Measurements from ENCODE around the gene TMEM248. TPM values are rescaled to one million over a fixed set of nuclear protein-coding genes. Genes with fewer than 3 reads are reported as not detected.
"Not testable (repeated sequence)": the region's sequence is repeated elsewhere in the genome, so short reads cannot be mapped to it uniquely, and the experiment has no call there.

Gene TMEM248
- total and polyA plus RNA-seq, 2 of the 13 experiments (the other 11 are each of a cell fraction or from before 2014, with no cell fraction given), result 54.3 to 109 TPM

DNA sequence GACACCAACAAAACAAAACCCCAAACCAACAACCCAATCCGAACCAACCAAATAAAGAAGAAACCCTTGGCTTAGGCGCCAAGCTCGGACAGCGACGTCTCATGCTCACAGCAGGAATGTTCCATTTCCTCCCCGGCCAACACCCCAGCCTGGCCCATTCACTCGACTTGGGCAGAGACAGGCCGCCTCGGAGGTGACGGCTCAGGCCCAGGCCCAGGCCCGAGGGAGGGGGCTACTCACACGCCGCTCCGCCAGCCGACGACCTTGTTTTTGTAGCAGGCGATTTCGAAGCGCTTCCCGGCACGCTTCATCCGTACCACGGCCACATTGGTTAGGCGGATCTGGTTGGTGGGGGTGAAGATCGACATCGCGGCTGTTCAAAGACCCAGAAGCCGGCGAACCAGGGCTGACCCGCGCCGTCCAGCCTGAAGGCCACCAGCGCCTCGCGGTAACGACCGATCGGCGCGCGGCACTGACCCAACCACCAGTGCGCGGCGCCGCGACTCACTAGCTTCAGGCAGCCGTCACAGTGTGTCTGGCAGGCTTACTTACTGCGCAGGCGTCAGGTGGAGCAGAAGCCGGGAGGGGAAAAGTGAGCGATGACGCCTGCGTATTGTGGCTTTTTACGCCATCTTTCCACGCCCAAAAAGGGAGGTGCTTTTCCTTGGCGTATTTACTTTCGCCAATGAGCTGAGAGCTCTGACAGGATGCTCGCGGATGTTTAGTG is 74.2 kb downstream of the TMEM248 start, which contains the start of gene SBDS (continued):
- TF ChIP-seq, protein P1, sequence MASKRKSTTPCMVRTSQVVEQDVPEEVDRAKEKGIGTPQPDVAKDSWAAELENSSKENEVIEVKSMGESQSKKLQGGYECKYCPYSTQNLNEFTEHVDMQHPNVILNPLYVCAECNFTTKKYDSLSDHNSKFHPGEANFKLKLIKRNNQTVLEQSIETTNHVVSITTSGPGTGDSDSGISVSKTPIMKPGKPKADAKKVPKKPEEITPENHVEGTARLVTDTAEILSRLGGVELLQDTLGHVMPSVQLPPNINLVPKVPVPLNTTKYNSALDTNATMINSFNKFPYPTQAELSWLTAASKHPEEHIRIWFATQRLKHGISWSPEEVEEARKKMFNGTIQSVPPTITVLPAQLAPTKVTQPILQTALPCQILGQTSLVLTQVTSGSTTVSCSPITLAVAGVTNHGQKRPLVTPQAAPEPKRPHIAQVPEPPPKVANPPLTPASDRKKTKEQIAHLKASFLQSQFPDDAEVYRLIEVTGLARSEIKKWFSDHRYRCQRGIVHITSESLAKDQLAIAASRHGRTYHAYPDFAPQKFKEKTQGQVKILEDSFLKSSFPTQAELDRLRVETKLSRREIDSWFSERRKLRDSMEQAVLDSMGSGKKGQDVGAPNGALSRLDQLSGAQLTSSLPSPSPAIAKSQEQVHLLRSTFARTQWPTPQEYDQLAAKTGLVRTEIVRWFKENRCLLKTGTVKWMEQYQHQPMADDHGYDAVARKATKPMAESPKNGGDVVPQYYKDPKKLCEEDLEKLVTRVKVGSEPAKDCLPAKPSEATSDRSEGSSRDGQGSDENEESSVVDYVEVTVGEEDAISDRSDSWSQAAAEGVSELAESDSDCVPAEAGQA (IDR thresholded peaks at IDR 0.05; ENCODE audit: low read depth), result peak; percentile 78
- TF ChIP-seq, protein P1 (CRISPR knock-in tag; IDR thresholded peaks at IDR 0.05; ENCODE audit: borderline replicate concordance), result not testable (repeated sequence)
- TF ChIP-seq SP5 (CRISPR knock-in tag; IDR thresholded peaks at IDR 0.05; ENCODE audit: borderline replicate concordance, low read depth), result peak; percentile 47; the same call in 1 of the 2 replicates
- TF ChIP-seq ZBTB21 (CRISPR knock-in tag; IDR thresholded peaks at IDR 0.05), result 0 out of 2 replicates have a peak, but pooled peaks have one; percentile 64
- TF ChIP-seq GMEB2 (CRISPR knock-in tag; IDR thresholded peaks at IDR 0.05; ENCODE audit: low read depth), result 0 out of 2 replicates have a peak, but pooled peaks have one; percentile 53
- TF ChIP-seq, protein P2, sequence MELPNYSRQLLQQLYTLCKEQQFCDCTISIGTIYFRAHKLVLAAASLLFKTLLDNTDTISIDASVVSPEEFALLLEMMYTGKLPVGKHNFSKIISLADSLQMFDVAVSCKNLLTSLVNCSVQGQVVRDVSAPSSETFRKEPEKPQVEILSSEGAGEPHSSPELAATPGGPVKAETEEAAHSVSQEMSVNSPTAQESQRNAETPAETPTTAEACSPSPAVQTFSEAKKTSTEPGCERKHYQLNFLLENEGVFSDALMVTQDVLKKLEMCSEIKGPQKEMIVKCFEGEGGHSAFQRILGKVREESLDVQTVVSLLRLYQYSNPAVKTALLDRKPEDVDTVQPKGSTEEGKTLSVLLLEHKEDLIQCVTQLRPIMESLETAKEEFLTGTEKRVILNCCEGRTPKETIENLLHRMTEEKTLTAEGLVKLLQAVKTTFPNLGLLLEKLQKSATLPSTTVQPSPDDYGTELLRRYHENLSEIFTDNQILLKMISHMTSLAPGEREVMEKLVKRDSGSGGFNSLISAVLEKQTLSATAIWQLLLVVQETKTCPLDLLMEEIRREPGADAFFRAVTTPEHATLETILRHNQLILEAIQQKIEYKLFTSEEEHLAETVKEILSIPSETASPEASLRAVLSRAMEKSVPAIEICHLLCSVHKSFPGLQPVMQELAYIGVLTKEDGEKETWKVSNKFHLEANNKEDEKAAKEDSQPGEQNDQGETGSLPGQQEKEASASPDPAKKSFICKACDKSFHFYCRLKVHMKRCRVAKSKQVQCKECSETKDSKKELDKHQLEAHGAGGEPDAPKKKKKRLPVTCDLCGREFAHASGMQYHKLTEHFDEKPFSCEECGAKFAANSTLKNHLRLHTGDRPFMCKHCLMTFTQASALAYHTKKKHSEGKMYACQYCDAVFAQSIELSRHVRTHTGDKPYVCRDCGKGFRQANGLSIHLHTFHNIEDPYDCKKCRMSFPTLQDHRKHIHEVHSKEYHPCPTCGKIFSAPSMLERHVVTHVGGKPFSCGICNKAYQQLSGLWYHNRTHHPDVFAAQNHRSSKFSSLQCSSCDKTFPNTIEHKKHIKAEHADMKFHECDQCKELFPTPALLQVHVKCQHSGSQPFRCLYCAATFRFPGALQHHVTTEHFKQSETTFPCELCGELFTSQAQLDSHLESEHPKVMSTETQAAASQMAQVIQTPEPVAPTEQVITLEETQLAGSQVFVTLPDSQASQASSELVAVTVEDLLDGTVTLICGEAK (IDR thresholded peaks at IDR 0.05), result peak; percentile 63; the same call in 1 of the 2 replicates
- TF ChIP-seq, protein P2 (CRISPR knock-in tag; IDR thresholded peaks at IDR 0.05), result not testable (repeated sequence)
- TF ChIP-seq ZNF607 (CRISPR knock-in tag; IDR thresholded peaks at IDR 0.05; ENCODE audit: borderline replicate concordance), result peak; percentile 73; the same call in 1 of the 2 replicates
- TF ChIP-seq ZNF510 (CRISPR knock-in tag; IDR thresholded peaks at IDR 0.05; ENCODE audit: low read depth), result peak; percentile 33; the same call in 1 of the 2 replicates
- peak; percentile 60 for TF ChIP-seq DR1 (CRISPR knock-in tag; IDR thresholded peaks at IDR 0.05)
